DMS153 treated with DMSO at 0.1 percent for 48 hours (cell line): Measurements from ENCODE around the gene WDHD1.
"Not testable (repeated sequence)": the region's sequence is repeated elsewhere in the genome, so short reads cannot be mapped to it uniquely, and the experiment has no call there.

ENCODE experiments used
- DNase-seq: peaks from one replicate; lab custom pipeline; 2025; ENCODE audit not compliant: unreplicated experiment; lab: John Stamatoyannopoulos, UW

Gene WDHD1

GRCh38 chr14:55051165-55051422 lies 24.2 kb upstream of the WDHD1 start:
- DNase-seq, result no peak

- DNase-seq, result no peak
These were observed 22.1 kb upstream of the WDHD1 start for GRCh38 chr14:55048900-55049436.

GRCh38 chr14:55047301-55048053 lies 20.6 kb upstream of the WDHD1 start:
- no peak for DNase-seq

- DNase-seq, result no peak
These were observed 18.2 kb upstream of the WDHD1 start for GRCh38 chr14:55045087-55045486.

- no peak for DNase-seq
These were observed 16.6 kb upstream of the WDHD1 start for GRCh38 chr14:55043528-55043927.

GRCh38 chr14:55038708-55039107 lies 11.8 kb upstream of the WDHD1 start:
- no peak for DNase-seq

GRCh38 chr14:55037995-55038394 lies 11.1 kb upstream of the WDHD1 start:
- not testable (repeated sequence) for DNase-seq

GRCh38 chr14:55031190-55031589 lies 4.3 kb upstream of the WDHD1 start:
- no peak for DNase-seq

- no peak for DNase-seq
These were observed 1.6 kb upstream of the WDHD1 start for GRCh38 chr14:55028476-55028875.

GRCh38 chr14:55028066-55028465 lies 1.2 kb upstream of the WDHD1 start:
- no peak for DNase-seq

- DNase-seq, result no peak
These were observed 482 bp downstream of the WDHD1 start for GRCh38 chr14:55026441-55026792.

- no peak for DNase-seq
These were observed 951 bp downstream of the WDHD1 start for GRCh38 chr14:55025948-55026347.

GRCh38 chr14:55024365-55024764 lies 2.5 kb downstream of the WDHD1 start:
- not testable (repeated sequence) for DNase-seq

- no peak for DNase-seq
These were observed 6.8 kb downstream of the WDHD1 start for GRCh38 chr14:55019968-55020554.

GRCh38 chr14:55015006-55015405 lies 11.9 kb downstream of the WDHD1 start:
- DNase-seq, result no peak

GRCh38 chr14:55005071-55005470 lies 21.8 kb downstream of the WDHD1 start:
- no peak for DNase-seq

- DNase-seq, result no peak
These were observed 26.5 kb downstream of the WDHD1 start for GRCh38 chr14:55000381-55000780.

GRCh38 chr14:54985156-54985555 lies 41.7 kb downstream of the WDHD1 start:
- no peak for DNase-seq

GRCh38 chr14:54981698-54982097 lies 45.2 kb downstream of the WDHD1 start:
- no peak for DNase-seq

- DNase-seq, result no peak
These were observed 47.9 kb downstream of the WDHD1 start for GRCh38 chr14:54979039-54979438.

GRCh38 chr14:54976316-54976715 lies 50.6 kb downstream of the WDHD1 start:
- DNase-seq, result no peak

- no peak for DNase-seq
These were observed 51.0 kb downstream of the WDHD1 start for GRCh38 chr14:54975856-54976255.
